Measurements from ENCODE around the gene MDN1.

MDN1 gene

DNA sequence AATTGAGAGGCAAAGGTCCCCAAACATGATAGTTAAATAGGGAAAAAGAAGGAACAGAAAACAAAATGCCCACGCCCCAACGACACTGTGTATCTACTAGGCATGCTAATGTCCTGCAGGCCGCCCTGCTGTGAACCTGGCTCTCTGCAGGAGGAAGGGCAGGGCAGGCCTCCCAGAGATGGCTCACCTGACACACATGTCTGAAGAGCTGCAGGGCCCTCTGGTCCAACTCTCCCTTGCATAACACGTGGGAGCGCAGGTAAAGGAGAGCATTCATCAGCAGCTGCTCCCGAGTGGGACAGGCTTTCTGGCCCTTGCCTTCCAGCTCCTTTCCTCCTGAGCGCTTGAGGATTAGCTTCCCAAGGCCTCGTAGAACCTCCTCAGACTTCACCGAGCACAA lies 127.3 kb downstream of the MDN1 start:
- no peak for DNase-seq (ENCODE audit: low spot score)

GRCh38 chr6:89690944-89691324 lies 128.7 kb downstream of the MDN1 start:
- DNase-seq (ENCODE audit: low spot score) = no peak

GRCh38 chr6:89689732-89690131 lies 129.9 kb downstream of the MDN1 start:
- DNase-seq (ENCODE audit: low spot score) = no peak

GRCh38 chr6:89688328-89688727 lies 131.3 kb downstream of the MDN1 start:
- no peak for DNase-seq (ENCODE audit: low spot score)

DNA sequence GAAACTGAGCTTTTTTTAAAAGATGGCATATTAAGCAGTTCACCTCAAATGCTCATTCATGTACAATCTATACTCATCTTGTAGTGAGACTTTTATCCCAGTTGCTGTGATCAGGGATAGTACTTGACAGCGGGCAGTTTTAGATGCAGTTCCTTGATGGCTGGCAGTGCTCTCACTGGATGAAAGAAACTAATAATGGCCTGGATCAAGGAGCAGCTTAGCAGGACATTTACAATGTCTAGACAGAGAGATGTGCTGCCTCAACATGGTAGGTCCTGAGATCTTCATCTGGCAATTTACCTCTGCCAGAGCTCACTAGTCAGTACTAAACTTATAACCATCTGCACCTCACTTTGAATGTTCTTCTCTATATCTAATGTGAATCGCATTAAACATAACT lies 134.3 kb downstream of the MDN1 start:
- DNase-seq (ENCODE audit: low spot score) = no peak

GRCh38 chr6:89682991-89683390 lies 136.6 kb downstream of the MDN1 start:
- no peak for DNase-seq (ENCODE audit: low spot score)

DNA sequence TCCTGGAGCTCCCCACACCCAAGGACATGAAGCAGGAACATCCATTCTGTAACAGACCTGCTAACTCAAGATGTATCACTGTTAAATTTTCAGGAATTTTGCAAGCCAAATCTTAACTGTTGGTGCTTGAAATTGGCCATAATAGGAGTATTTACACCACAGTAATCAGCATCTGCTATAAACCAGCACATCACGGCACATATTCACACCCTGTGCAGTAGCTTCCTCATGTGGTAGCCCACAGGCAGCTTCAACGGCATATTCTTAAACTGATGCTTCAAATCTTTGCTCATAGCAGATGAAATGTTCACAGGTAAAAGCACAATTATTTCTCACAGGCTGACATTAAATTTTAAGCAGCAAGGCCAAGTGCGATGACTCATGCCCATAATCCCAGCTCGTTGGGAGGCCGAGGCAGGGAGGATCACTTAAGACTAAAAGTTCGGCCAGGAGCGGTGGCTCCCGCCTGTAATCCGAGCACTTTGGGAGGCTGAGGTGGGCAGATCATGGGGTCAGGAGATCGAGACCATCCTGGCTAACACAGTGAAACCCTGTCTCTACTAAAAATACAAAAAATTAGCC lies 137.5 kb downstream of the MDN1 start:
- no peak for DNase-seq (ENCODE audit: low spot score)

- DNase-seq (ENCODE audit: low spot score) = no peak
Observed at GRCh38 chr6:89680551-89680950, 139.0 kb downstream of the MDN1 start.

DNA sequence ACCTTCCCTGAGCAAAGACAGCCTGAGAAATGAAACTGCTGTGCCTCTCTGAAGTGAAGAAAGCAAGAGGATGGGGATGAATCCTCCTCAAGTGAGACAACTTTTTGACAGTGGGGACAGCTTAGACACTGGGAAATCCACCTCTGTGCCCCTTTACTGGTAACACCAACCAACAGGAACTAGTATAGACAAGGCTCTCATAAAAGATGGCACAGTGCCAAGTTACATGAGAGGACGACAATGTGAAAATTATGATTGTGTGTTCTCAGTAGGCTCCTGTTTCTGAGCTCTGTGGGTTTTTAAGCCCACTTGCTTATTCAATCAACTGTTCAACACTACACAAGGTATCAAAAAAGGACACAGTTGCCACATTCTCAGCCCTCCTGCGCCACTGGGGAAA lies 139.4 kb downstream of the MDN1 start:
- no peak for DNase-seq (ENCODE audit: low spot score)

DNA sequence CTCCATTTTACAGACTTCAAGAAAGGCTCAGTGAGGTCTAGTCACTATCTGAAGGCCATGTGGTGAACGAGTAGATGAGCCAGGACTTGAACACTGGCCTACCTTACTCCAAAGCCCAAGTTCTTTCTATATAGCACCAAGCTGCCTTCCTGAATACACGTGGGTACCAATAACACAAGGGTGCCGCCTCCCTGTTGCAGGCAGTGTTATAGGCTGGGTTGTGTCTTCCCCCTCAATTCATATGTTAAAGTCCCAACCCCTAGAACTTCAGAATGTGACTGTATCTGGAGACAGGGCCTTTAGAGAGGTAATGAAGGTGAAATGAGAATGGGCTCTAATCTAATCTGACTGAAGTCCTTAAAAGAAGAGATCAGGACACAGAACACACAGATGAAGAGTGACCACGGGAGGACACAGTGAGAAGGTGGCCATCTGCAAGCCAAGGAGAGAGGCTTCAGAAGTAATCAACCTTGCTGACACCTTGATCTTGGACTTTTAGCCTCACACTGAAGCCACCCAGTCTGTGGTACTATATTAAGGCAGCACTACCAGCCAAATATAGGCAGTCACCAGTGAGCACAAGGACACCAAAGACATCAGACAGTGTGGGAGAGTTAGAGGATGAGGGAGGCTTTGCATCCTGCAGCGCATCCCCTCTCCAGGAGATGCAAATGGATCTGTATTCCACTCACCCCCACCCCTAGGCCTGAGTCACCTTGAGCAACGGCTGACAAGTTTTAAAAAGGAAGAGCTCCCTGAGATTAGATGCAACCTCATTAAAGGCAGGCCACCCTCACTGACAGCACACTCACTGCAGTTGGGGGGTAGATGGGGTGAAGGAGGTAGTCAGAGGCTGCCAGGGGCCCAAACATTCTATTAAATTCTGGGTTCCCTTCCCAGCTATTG lies 140.1 kb downstream of the MDN1 start:
- no peak for DNase-seq (ENCODE audit: low spot score)

DNA sequence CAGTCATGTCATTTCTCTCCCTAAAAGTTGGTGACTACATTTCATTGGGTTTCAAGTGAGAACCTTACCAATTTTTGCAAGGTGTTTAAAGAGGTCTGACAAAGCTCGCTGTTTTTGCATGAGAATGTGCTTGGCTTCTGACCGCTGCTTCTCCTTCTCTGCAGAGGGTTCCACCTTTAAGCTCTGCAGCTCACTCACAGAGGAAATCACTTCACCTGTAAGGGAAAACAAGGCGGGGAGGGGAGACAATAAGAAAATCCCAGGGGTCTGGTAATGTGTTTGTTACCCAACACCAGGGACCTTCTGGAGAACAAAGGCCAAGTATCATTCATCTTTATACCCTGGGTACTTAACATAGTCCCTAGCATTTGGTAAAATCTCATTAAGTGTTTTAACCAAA lies 141.1 kb downstream of the MDN1 start:
- DNase-seq (ENCODE audit: low spot score) = no peak

DNA sequence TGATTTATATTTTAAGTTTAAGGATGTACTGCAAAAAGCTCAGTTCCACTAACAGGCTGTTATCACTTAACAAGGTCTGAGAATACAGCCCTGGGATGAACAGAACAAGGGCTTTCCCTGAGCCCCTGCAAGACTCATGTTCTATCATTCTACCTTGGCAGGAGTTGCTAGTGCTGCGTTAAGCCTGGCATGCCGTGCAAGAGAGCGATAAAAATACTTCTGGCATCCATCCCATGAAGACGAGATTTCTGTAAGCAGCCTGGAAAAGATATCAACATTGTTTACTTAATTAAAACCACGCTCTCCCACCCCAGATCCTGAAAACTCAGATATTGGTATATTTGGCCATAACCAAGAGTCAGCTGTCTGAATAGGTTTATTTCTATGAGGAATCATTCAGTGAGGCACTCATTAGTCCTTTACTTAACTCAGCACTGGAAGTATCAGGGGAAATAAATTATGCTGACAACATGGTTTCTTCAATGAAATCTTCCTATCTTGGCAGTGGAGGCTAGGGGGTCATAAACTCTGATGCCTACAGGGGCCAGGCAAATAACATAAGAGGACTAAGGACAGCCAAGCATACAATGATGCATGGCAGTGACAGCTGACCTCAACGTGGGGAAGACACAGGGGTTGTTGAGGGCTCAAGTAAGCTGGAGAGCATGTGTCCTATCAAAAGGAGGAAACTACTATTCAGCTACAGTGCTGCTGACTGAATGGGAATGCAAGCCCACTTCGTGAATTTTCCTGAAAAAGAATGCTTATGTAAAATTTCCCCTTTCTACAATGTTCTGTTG lies 143.4 kb downstream of the MDN1 start:
- no peak for DNase-seq (ENCODE audit: low spot score)

DNA sequence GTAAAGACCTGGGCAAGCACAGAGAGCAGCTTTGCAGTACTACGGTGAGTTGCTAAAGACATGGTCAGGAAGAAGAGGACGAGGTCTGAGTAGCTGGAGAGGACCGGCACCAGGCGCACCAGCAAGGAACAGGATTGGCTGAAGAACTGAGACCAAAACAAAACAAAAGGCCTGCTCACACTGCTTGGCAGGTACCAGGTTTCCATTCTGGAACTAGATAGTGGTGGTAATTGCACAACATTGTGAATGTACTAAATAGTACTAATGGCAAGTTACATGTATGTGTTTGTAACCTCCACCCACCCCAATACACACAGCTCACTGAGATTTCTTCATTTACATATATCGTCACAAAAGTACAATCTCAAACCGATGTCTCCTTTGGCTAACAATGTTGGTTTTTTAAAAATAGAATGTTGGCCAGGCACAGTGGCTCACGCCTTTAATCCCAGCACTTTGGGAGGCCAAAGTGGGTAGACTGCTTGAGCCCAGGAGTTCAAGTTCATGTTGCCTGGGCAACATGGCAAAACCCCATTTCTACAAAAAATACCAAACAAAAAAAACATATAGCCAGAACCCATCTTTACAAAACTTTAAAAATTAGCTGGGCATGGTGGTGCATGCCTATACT lies 148.5 kb downstream of the MDN1 start:
- no peak for DNase-seq (ENCODE audit: low spot score)

GRCh38 chr6:89669002-89669401 lies 150.6 kb downstream of the MDN1 start:
- DNase-seq (ENCODE audit: low spot score) = no peak

DNA sequence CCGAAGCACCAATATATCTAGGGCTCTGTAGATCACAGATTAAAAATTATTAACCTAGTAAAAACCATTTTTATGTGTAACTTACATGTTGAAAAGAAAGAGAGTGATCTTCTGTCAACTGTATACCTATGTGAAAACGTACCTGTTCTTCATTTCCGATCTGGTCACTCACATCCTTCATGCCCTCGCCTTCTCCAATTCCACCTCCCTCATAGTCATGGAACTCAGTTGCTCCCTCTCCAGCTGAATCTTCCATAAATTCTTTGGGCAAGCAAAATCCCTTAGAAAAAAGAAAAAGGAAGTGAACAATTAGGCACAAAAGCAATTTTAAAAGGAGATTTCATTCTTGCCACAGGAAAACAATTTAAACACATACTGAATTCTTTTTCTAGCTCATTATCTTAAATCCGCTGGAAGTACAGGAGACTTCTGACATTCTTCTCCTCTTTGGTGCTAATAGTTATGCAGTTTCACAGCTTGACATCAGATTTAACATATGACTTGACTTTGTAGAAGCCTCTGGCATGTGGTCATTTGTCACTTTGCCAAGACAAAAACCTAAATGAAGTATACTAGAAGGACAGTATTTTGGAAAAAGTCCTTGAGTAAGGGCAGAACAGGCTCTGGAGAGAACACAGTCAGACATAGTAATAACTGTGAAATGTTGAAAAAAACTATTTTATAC lies 151.6 kb downstream of the MDN1 start:
- no peak for DNase-seq (ENCODE audit: low spot score)

DNA sequence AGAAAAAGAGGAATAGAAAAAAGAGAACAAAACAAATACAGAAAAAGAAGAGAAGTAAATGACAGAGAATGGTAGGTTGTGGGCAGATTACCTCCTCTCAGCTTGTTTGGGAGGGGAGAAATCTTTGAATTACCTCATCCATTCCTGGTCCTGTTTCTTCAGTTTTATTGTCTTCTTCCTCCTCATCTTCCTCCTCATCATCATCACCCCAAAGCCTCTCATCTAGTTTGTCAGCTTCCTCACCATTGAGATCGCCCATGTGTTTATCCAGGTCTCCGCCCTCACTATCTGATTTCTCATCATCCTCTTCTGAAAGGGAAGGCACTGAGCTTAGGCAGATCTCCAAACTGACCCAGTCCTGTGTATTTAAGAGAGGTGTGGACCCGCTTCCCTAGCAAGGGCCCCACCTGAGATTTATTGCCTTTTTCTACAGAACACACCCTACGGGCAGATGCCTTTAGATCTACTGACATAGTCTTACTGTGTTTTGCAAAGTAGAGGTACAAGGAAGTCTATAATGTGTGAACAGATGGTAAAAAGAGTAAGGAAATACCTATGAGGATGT lies 156.9 kb downstream of the MDN1 start:
- DNase-seq (ENCODE audit: low spot score) = no peak

- no peak for DNase-seq (ENCODE audit: low spot score)
Observed at GRCh38 chr6:89661559-89661958, 158.0 kb downstream of the MDN1 start.

GRCh38 chr6:89660981-89661380 lies 158.6 kb downstream of the MDN1 start:
- no peak for DNase-seq (ENCODE audit: low spot score)

GRCh38 chr6:89657445-89658158 lies 162.0 kb downstream of the MDN1 start:
- DNase-seq (ENCODE audit: low spot score) = no peak

DNA sequence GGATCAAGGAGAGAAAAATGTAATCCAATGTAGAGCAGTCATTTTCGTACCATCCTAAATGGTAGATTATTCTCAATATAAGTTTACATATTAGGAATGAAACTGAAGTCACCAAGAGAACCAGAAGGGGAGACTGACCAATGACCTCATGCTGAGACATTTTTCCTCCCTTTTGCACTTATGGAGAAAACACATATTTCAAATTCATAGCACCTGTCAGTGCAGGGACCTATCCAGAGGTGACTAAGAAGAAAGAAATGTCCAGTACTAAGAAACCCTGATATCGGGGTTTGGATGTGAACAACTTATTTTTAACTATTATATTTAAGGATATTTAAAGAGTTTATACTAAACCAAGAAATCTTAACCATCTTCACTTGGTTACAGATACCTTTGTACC lies 164.5 kb downstream of the MDN1 start:
- DNase-seq (ENCODE audit: low spot score) = no peak

- no peak for DNase-seq (ENCODE audit: low spot score)
Observed at GRCh38 chr6:89650579-89650978, 169.0 kb downstream of the MDN1 start.

Data from activated CD4-positive, alpha-beta T cell treated with anti-CD3 and anti-CD28 coated beads, Interleukin-2, Interleukin-4, amounts not matched to agents 100 ng/mL and 50 ng/mL, durations not matched to agents 16 hours and 8 hours (primary cell).